Loucy (cell line): ENCODE results near the gene CAV3.

Experiments used
- H2AFZ ChIP-seq: fragments of 200-600 bp; sonication (generic); 2 replicates; pipeline ENCODE4 v1.6.0; 2016; ENCODE audit warnings: antibody characterized with exemption, mild to moderate bottlenecking, low read length, moderate library complexity
- H3F3A ChIP-seq: fragments of 200-600 bp; 2 replicates; pipeline ENCODE4 v1.6.0; 2016; ENCODE audit warnings: antibody characterized with exemption, low read depth, mild to moderate bottlenecking
- H3K27me3 ChIP-seq: fragments of 200-600 bp; sonication (generic); 2 replicates; pipeline ENCODE4 v1.6.1; 2014; ENCODE audit warnings: low read length, mild to moderate bottlenecking; ENCODE audit not compliant: insufficient read depth, poor library complexity, severe bottlenecking
- H3K36me3 ChIP-seq: fragments of 200-600 bp; sonication (generic); 2 replicates; pipeline ENCODE4 v1.6.1; 2016; ENCODE audit warnings: low read length; ENCODE audit not compliant: insufficient read depth
- H3K4me1 ChIP-seq: fragments of 200-600 bp; sonication (generic); 2 replicates; pipeline ENCODE4 v1.5.1; 2014; ENCODE audit warnings: low read length, mild to moderate bottlenecking; ENCODE audit not compliant: insufficient read depth, poor library complexity, severe bottlenecking
- H3K4me2 ChIP-seq: fragments of 200-600 bp; sonication (generic); 2 replicates; pipeline ENCODE4 v1.6.0; 2014; ENCODE audit warnings: antibody characterized with exemption, low read length, low read depth, mild to moderate bottlenecking; ENCODE audit not compliant: poor library complexity, severe bottlenecking
- H3K4me3 ChIP-seq: fragments of 200-600 bp; sonication (generic); 2 replicates; pipeline ENCODE4 v1.5.1; 2014; ENCODE audit warnings: low read length, mild to moderate bottlenecking, mixed read lengths; ENCODE audit not compliant: poor library complexity, severe bottlenecking
- H3K79me2 ChIP-seq: fragments of 200-600 bp; sonication (generic); 2 replicates; pipeline ENCODE4 v1.6.1; 2014; ENCODE audit warnings: low read length; ENCODE audit not compliant: insufficient read depth
- H3K9ac ChIP-seq: fragments of 200-600 bp; sonication (generic); 2 replicates; pipeline ENCODE4 v1.6.0; 2014; ENCODE audit warnings: mild to moderate bottlenecking, low read depth, low read length, moderate library complexity; ENCODE audit not compliant: poor library complexity, severe bottlenecking
- H3K9me2 ChIP-seq: fragments of 200-600 bp; sonication (generic); replicated peaks from 2 replicates; pipeline ENCODE4 v1.6.1; 2016; ENCODE audit warnings: low read depth, low read length, mixed read lengths
- H3K9me3 ChIP-seq: fragments of 200-600 bp; sonication (generic); 2 replicates; pipeline ENCODE4 v1.6.1; 2014; ENCODE audit warnings: mild to moderate bottlenecking, antibody characterized with exemption, low read length, low read depth; ENCODE audit not compliant: insufficient read depth
- H4K20me1 ChIP-seq: fragments of 200-600 bp; sonication (generic); 2 replicates; pipeline ENCODE4 v1.6.0; 2014; ENCODE audit warnings: antibody characterized with exemption, low read length, mild to moderate bottlenecking; ENCODE audit not compliant: insufficient read depth, poor library complexity, severe bottlenecking
- EZH2phosphoT487 ChIP-seq: fragments of 200-600 bp; IDR thresholded peaks from 2 replicates; pipeline ENCODE4 v1.6.1; 2018; ENCODE audit warnings: antibody characterized with exemption, mild to moderate bottlenecking, moderate library complexity, borderline replicate concordance
- TF ChIP-seq, protein P1 (sequence below): fragments of 200-600 bp; sonication (generic); conservative IDR thresholded peaks from 2 replicates; pipeline ENCODE4 v1.5.1; 2014; ENCODE audit warnings: mild to moderate bottlenecking, antibody characterized with exemption, low read length

CAV3 gene

DNA sequence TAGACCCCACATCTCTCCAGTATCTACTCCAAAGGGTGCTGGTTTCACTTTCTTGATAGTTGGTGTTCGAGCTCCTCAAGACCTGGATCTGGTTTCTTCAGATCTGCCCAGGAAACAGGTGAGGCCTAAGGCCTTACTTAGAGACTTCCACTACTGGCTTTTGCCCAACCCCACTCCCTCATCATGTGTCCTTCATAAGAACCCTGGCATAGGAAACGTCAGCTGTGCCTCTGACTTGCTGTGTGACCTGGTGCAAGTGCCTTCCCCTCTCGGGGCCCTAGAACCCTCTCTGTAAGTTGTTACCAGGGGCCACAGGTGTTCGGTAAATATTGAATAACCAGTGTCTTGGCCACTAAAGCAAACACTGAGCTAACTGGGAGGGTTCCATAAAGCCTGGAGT, 31.9 kb downstream of the CAV3 start:
- H3K9ac ChIP-seq: no peak overlapping the region
- TF ChIP-seq, protein P1, sequence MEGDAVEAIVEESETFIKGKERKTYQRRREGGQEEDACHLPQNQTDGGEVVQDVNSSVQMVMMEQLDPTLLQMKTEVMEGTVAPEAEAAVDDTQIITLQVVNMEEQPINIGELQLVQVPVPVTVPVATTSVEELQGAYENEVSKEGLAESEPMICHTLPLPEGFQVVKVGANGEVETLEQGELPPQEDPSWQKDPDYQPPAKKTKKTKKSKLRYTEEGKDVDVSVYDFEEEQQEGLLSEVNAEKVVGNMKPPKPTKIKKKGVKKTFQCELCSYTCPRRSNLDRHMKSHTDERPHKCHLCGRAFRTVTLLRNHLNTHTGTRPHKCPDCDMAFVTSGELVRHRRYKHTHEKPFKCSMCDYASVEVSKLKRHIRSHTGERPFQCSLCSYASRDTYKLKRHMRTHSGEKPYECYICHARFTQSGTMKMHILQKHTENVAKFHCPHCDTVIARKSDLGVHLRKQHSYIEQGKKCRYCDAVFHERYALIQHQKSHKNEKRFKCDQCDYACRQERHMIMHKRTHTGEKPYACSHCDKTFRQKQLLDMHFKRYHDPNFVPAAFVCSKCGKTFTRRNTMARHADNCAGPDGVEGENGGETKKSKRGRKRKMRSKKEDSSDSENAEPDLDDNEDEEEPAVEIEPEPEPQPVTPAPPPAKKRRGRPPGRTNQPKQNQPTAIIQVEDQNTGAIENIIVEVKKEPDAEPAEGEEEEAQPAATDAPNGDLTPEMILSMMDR: no peak
- TF ChIP-seq EZH2phosphoT487: no peak
- no peaks in the 10 kb centered on the region for H3K9me2 ChIP-seq
- H2AFZ ChIP-seq: no peak overlapping the region
- H3K4me3 ChIP-seq: no peak overlapping the region
- H4K20me1 ChIP-seq: no peaks in the 10 kb centered on the region
- H3K9me3 ChIP-seq: no peaks in the 10 kb centered on the region
- peaks cover 4% of the 10 kb centered on the region for H3K4me1 ChIP-seq
- no peaks in the 10 kb centered on the region for H3K79me2 ChIP-seq
- no peaks in the 10 kb centered on the region for H3K36me3 ChIP-seq
- no peaks in the 10 kb centered on the region for H3K27me3 ChIP-seq
- no peak overlapping the region for H3K4me2 ChIP-seq
- H3F3A ChIP-seq: no peaks in the 10 kb centered on the region

DNA sequence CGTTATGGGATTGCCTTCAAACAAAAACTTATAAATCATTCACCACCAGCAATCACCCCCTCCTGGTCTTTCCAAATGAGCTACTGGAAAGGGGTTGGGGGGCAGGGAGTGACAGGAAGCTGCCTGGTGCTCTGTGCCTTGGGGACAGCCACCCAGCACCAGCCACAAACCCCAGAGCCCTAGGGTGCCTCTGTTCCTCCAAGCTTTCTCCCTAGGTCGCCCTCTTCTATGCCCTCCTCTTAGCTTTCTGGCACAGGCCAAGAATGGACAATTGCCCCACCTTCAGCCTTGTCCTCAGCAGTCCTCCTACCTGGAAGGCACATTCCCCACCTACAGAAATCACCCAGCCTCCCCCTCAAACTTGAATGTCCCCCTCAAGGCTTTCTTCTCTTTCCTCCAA, 32.5 kb downstream of the CAV3 start:
- Histone ChIP-seq H3K36me3 (no peaks in the 10 kb centered on the region), H3K4me1 (peaks cover 4% of the 10 kb centered on the region), H4K20me1 (no peaks in the 10 kb centered on the region), H3F3A (no peaks in the 10 kb centered on the region), H2AFZ (no peak overlapping the region), H3K9me3 (no peaks in the 10 kb centered on the region), H3K9ac (no peak overlapping the region), H3K4me2 (no peak overlapping the region), H3K79me2 (no peaks in the 10 kb centered on the region), H3K27me3 (no peaks in the 10 kb centered on the region), H3K9me2 (no peaks in the 10 kb centered on the region), H3K4me3 (no peak overlapping the region)
- TF ChIP-seq, protein P1: no peak
- no peak for TF ChIP-seq EZH2phosphoT487

DNA sequence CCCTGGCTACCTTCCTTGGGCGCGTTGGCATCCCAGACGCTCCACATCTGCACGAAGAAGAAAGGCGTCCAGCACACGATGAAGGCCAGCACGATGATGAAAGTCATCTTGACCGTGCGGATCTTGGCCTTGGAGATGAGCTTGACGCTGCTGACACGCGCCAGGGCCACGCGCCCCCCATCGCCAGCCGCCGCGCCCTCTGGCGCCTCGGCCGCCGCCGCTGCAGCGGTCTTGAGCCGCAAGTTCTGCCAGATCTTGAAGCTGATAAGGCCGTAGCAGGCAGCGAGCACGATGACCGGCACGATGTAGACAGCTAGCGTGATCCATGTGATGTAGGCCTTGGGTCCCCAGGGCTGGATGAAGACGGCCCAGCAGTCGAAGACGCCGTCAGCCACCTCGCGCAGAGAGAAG, 33.7 kb downstream of the CAV3 start:
- peaks cover 4% of the 10 kb centered on the region for H3K4me1 ChIP-seq
- H3K9me3 ChIP-seq: no peaks in the 10 kb centered on the region
- H3K4me2 ChIP-seq: no peak overlapping the region
- no peaks in the 10 kb centered on the region for H3K79me2 ChIP-seq
- TF ChIP-seq EZH2phosphoT487: no peak
- TF ChIP-seq, protein P1: no peak
- H3K9me2 ChIP-seq: no peaks in the 10 kb centered on the region
- no peak overlapping the region for H3K9ac ChIP-seq
- H3F3A ChIP-seq: no peaks in the 10 kb centered on the region
- no peaks in the 10 kb centered on the region for H3K27me3 ChIP-seq
- no peak overlapping the region for H3K4me3 ChIP-seq
- no peaks in the 10 kb centered on the region for H3K36me3 ChIP-seq
- H2AFZ ChIP-seq: no peak overlapping the region
- H4K20me1 ChIP-seq: no peaks in the 10 kb centered on the region
